KMS-11 (cell line): ENCODE data around the gene LPIN2.

Experiments used
- H2AFZ ChIP-seq: fragments of 200-600 bp; sonication (generic); 2 replicates; pipeline ENCODE4 v1.6.1; 2016; ENCODE audit warnings: antibody characterized with exemption, mixed run types, low read depth
- H3K27ac ChIP-seq: fragments of 200-600 bp; sonication (generic); 2 replicates; pipeline ENCODE4 v1.6.1; 2016; ENCODE audit warnings: mild to moderate bottlenecking, mixed run types
- H3K27me3 ChIP-seq: fragments of 200-600 bp; sonication (generic); 2 replicates; pipeline ENCODE4 v1.6.1; 2017; ENCODE audit warnings: mild to moderate bottlenecking, low read depth, mixed run types, moderate library complexity; ENCODE audit not compliant: insufficient read depth
- H3K36me3 ChIP-seq: fragments of 200-600 bp; sonication (generic); 2 replicates; pipeline ENCODE4 v1.6.1; 2017; ENCODE audit warnings: mild to moderate bottlenecking, mixed run types; ENCODE audit not compliant: insufficient read depth
- H3K4me1 ChIP-seq: fragments of 200-600 bp; sonication (generic); 2 replicates; pipeline ENCODE4 v1.6.1; 2016; ENCODE audit warnings: mild to moderate bottlenecking, low read depth, mixed run types; ENCODE audit not compliant: poor library complexity, severe bottlenecking
- H3K4me2 ChIP-seq: fragments of 200-600 bp; sonication (generic); 2 replicates; pipeline ENCODE4 v1.7.0; 2016; ENCODE audit warnings: mild to moderate bottlenecking, mixed run types
- H3K4me3 ChIP-seq: fragments of 200-600 bp; sonication (generic); IDR thresholded peaks from 2 replicates; pipeline ENCODE4 v1.6.1; 2017; ENCODE audit warnings: low read depth, low read length, mixed read lengths; ENCODE audit not compliant: insufficient read depth
- H3K79me2 ChIP-seq: fragments of 200-600 bp; sonication (generic); 2 replicates; pipeline ENCODE4 v1.6.1; 2016; ENCODE audit warnings: low read depth, mixed run types; ENCODE audit not compliant: insufficient read depth
- H3K9ac ChIP-seq: fragments of 200-600 bp; sonication (generic); 2 replicates; pipeline ENCODE4 v1.6.1; 2016; ENCODE audit warnings: mild to moderate bottlenecking, mixed run types
- H4K20me1 ChIP-seq: fragments of 200-600 bp; sonication (generic); 2 replicates; pipeline ENCODE4 v1.6.1; 2016; ENCODE audit warnings: mild to moderate bottlenecking, mixed run types; ENCODE audit not compliant: insufficient read depth
- CTCF ChIP-seq: fragments of 200-600 bp; sonication (generic); conservative IDR thresholded peaks from 2 replicates; pipeline ENCODE4 v1.6.1; 2017; ENCODE audit warnings: low read depth, mild to moderate bottlenecking, antibody characterized with exemption, low read length, moderate library complexity, mixed read lengths

The LPIN2 gene

GRCh38 chr18:3046216-3046808, 33.4 kb upstream of the LPIN2 start:
- TF ChIP-seq CTCF: no peak
- Histone ChIP-seq H3K9ac (no peak overlapping the region), H3K4me2 (no peak overlapping the region), H2AFZ (no peak overlapping the region), H4K20me1 (no peaks in the 10 kb centered on the region), H3K36me3 (no peaks in the 10 kb centered on the region), H3K4me1 (no peaks in the 10 kb centered on the region), H3K79me2 (no peaks in the 10 kb centered on the region), H3K4me3 (no peak overlapping the region), H3K27ac (no peak overlapping the region), H3K27me3 (no peaks in the 10 kb centered on the region)

- no peak overlapping the region for H3K9ac ChIP-seq
- H3K4me1 ChIP-seq: no peaks in the 10 kb centered on the region
- H4K20me1 ChIP-seq: no peaks in the 10 kb centered on the region
- H3K4me3 ChIP-seq: no peak overlapping the region
- TF ChIP-seq CTCF: no peak
- no peak overlapping the region for H3K4me2 ChIP-seq
- H3K36me3 ChIP-seq: no peaks in the 10 kb centered on the region
- H3K27ac ChIP-seq: no peak overlapping the region
- no peaks in the 10 kb centered on the region for H3K27me3 ChIP-seq
- H3K79me2 ChIP-seq: no peaks in the 10 kb centered on the region
- H2AFZ ChIP-seq: no peak overlapping the region
Observed at GRCh38 chr18:3044931-3045698, 32.2 kb upstream of the LPIN2 start.

GRCh38 chr18:3042379-3042778, 29.4 kb upstream of the LPIN2 start:
- TF ChIP-seq CTCF: no peak
- Histone ChIP-seq H3K36me3 (no peaks in the 10 kb centered on the region), H4K20me1 (no peaks in the 10 kb centered on the region), H3K79me2 (no peaks in the 10 kb centered on the region), H3K27ac (no peak overlapping the region), H3K9ac (no peak overlapping the region), H2AFZ (no peak overlapping the region), H3K4me3 (no peak overlapping the region), H3K4me1 (peaks cover 8% of the 10 kb centered on the region), H3K4me2 (no peak overlapping the region), H3K27me3 (no peaks in the 10 kb centered on the region)

GRCh38 chr18:3041843-3042242, 28.9 kb upstream of the LPIN2 start:
- no peak overlapping the region for H3K4me2 ChIP-seq
- H3K4me1 ChIP-seq: peaks cover 13% of the 10 kb centered on the region
- H3K9ac ChIP-seq: no peak overlapping the region
- H3K4me3 ChIP-seq: no peak overlapping the region
- TF ChIP-seq CTCF: no peak
- H3K79me2 ChIP-seq: no peaks in the 10 kb centered on the region
- H3K27ac ChIP-seq: no peak overlapping the region
- no peaks in the 10 kb centered on the region for H3K36me3 ChIP-seq
- no peaks in the 10 kb centered on the region for H4K20me1 ChIP-seq
- no peaks in the 10 kb centered on the region for H3K27me3 ChIP-seq
- H2AFZ ChIP-seq: no peak overlapping the region
